Measurements from ENCODE around the gene LTBP1. TPM values are rescaled to one million over a fixed set of nuclear protein-coding genes. Genes with fewer than 3 reads are reported as not detected.

LTBP1 gene
- total and polyA plus RNA-seq, 2 of the 13 experiments (the other 11 are each of a cell fraction or from before 2014, with no cell fraction given) = 0.12 to 0.22 TPM

DNA sequence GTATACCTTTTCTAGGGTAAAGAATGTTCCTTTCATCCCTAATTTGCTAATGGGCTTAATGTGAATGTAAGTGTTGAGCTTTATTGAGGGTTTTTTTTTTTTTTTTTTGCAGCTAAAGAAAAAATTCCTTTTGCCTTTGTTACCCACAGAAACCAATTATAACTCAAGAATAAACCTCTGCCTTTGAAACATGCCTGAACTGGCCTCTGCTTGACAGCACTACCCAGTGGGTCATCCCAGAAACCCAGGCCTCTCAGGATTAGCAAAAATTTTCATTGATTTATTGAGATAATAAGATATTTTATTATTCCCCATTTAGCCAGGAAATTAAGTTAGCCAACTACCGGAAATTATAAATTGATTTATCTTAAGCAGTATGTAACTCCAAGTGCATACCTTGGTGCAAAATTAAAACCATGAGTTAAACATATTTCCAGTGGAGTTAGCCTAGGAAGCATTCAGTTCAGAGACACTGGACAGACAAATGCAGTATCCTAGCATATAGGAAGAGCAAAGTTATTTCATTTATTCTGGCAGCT, 462.7 kb downstream of the LTBP1 start:
- ChIA-PET POLR2A (no interaction called here), CTCF (ENCODE audit: low intra/inter-chr PET ratio, low total read pairs) (no interaction called here)
- Histone ChIP-seq H3K27me3 (ENCODE audit: control insufficient read depth in 1 of 2, insufficient read depth in 2 of 2, low read length in 2 of 2) (peaks cover 0 to 4% of the 10 kb centered on the region in 2 experiments; a peak in 2 of 5 replicates), H3K9me3 (ENCODE audit: low read length) (peaks cover 8% of the 10 kb centered on the region), H3K27ac (ENCODE audit: extremely low read length, insufficient read depth, low read length) (no peak overlapping the region), H3K36me3 (replicated peaks in 1 of 2; ENCODE audit: control insufficient read depth in 1 of 2, insufficient read depth in 2 of 2, low read length in 2 of 2) (no peaks in the 10 kb centered on the region), H3K4me1 (ENCODE audit: insufficient read depth, low read length) (0 out of 2 replicates have a peak, but pooled peaks cover 5% of the 10 kb centered on the region), H3K4me3 (replicated peaks in 1 of 3; ENCODE audit: insufficient read depth in 1 of 3, low read depth in 2 of 3, low read length in 3 of 3) (no peak overlapping the region), H2AFZ (ENCODE audit: low read length) (no peak overlapping the region), H3K9ac (ENCODE audit: insufficient read depth, low read depth, low read length) (no peak overlapping the region), H3K79me2 (ENCODE audit: insufficient read depth, low read length) (no peaks in the 10 kb centered on the region), H4K20me1 (ENCODE audit: insufficient read depth, low read length) (no peaks in the 10 kb centered on the region), H3K4me2 (ENCODE audit: low read depth, low read length) (no peak overlapping the region)
- WGBS (ENCODE audit: low lambda C conversion rate) = 85% methylated on average over 1 of the region's 1 CpG
- no TSS peak for BruUV-seq (replicated peaks)
- no peak for ATAC-seq
- TF ChIP-seq FOXC1 (CRISPR knock-in tag; IDR thresholded peaks at IDR 0.05; ENCODE audit: borderline replicate concordance) = no peak
- TF ChIP-seq MTA3 (CRISPR knock-in tag; IDR thresholded peaks at IDR 0.05) = no peak
- TF ChIP-seq ZNF143 (CRISPR knock-in tag; IDR thresholded peaks at IDR 0.05) = no peak
- no peak for TF ChIP-seq ZNF224 (CRISPR knock-in tag; IDR thresholded peaks at IDR 0.05)
- TF ChIP-seq NFATC3 (CRISPR knock-in tag; IDR thresholded peaks at IDR 0.05) = no peak
- no peak for TF ChIP-seq CBX1 (IDR thresholded peaks at IDR 0.05; ENCODE audit: low read depth)
- TF ChIP-seq PREB (CRISPR knock-in tag; IDR thresholded peaks at IDR 0.05) = no peak
- TF ChIP-seq KLF15 (CRISPR knock-in tag; IDR thresholded peaks at IDR 0.05; ENCODE audit: borderline replicate concordance) = no peak
- TF ChIP-seq HOXA9 (CRISPR knock-in tag; IDR thresholded peaks at IDR 0.05; ENCODE audit: borderline replicate concordance) = no peak
- TF ChIP-seq CTCF (CRISPR knock-in tag; IDR thresholded peaks at IDR 0.05) = no peak
- no peak for TF ChIP-seq ZNF235 (CRISPR knock-in tag; IDR thresholded peaks at IDR 0.05; ENCODE audit: borderline replicate concordance)
- no peak for TF ChIP-seq IRX3 (CRISPR knock-in tag; IDR thresholded peaks at IDR 0.05; ENCODE audit: borderline replicate concordance, low read depth)
- no peak for TF ChIP-seq SMAD3 (CRISPR knock-in tag; IDR thresholded peaks at IDR 0.05)
- no peak for TF ChIP-seq ZNF792 (CRISPR knock-in tag; IDR thresholded peaks at IDR 0.05)
- no peak for TF ChIP-seq TBX3 (IDR thresholded peaks at IDR 0.05; ENCODE audit: borderline replicate concordance)
- TF ChIP-seq NFIC (IDR thresholded peaks at IDR 0.05; ENCODE audit: low read length) = no peak
- no peak for TF ChIP-seq HNF4G (IDR thresholded peaks at IDR 0.05; ENCODE audit: borderline replicate concordance, low read depth, low read length)
- TF ChIP-seq HNF4G (CRISPR knock-in tag; IDR thresholded peaks at IDR 0.05; ENCODE audit: borderline replicate concordance, low read depth) = no peak
- no peak for TF ChIP-seq KAT7 (CRISPR knock-in tag; IDR thresholded peaks at IDR 0.05; ENCODE audit: borderline replicate concordance)
- no peak for TF ChIP-seq RAD21 (CRISPR knock-in tag; IDR thresholded peaks at IDR 0.05)
- no peak for DNase-seq (ENCODE audit: low spot score)
- intact Hi-C loops (cut with micrococcal nuclease; ENCODE audit: unreplicated experiment) (no loop called here), in situ Hi-C loops (cut with HindIII; ENCODE audit: extremely low pct_ligation_motif_present, low pct_unique_long_range_greater_than_20kb) (no loop called here)
- no peak for FAIRE-seq

Data from HepG2 (cell line).